ENCODE measurements around the gene FLOT1. TPM values are rescaled to one million over a fixed set of nuclear protein-coding genes. Genes with fewer than 3 reads are reported as not detected.

FLOT1 gene
- total and polyA plus RNA-seq, 9 of the 15 experiments (the other 6 are each of a cell fraction or from before 2014, with no cell fraction given) = 11.7 to 149 (median 118) TPM

DNA sequence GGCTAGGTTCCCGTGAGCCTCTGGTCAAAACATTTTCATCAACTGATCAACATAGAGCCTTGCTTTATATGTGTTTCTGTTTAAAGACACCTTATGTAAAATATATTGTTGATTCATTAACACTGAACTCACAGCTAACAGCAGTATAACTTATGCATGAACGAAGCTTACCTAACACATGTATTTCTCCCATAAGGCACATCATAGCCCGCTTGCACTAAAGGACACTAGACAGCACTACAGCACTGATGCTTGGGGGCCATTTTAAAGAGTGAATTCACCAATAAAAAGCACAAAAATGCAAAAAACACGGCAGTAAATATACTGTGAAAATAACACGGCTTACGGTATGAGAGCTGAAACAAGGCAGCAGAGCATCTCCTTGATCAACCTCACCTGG is 4.0 kb downstream of the FLOT1 start:
- in situ Hi-C loops (cut with MboI) = no loop called here
- Histone ChIP-seq H3K4me1 (replicated peaks in 1 of 2; ENCODE audit: control insufficient read depth in 2 of 2, insufficient read depth in 2 of 2, low read length in 2 of 2) (peaks cover 34 to 35% of the 10 kb centered on the region in 2 experiments), H3K9me3 (replicated peaks; ENCODE audit: control insufficient read depth, insufficient read depth, low read depth, low read length) (no peaks in the 10 kb centered on the region), H4K20me1 (replicated peaks; ENCODE audit: control insufficient read depth, insufficient read depth, low read length) (peaks cover 4% of the 10 kb centered on the region; the same call in 1 of the 2 replicates), H2AFZ (ENCODE audit: low read depth, low read length) (no peak overlapping the region), H3K27me3 (ENCODE audit: control insufficient read depth in 2 of 2, insufficient read depth in 2 of 2, low read length in 2 of 2) (no peaks in the 10 kb centered on the region), H3K4me2 (ENCODE audit: insufficient read depth, low read length) (no peak overlapping the region), H3K36me3 (ENCODE audit: control insufficient read depth, insufficient read depth, low read length) (peaks cover 71% of the 10 kb centered on the region), H3K79me2 (ENCODE audit: control insufficient read depth, insufficient read depth, low read length) (peaks cover 58% of the 10 kb centered on the region), H3K9me1 (ENCODE audit: control insufficient read depth, insufficient read depth, low read length) (peaks cover 5% of the 10 kb centered on the region), H3K4me3 (no peak overlapping the region), H3K27ac (ENCODE audit: extremely low read depth, low read depth, low read length) (no peak overlapping the region), H3K9ac (ENCODE audit: insufficient read depth in 1 of 2, low read depth in 2 of 2, low read length in 2 of 2) (no peak overlapping the region)
- ChIA-PET POLR2A (interaction anchor here (0.6 to 5.0 kb wide), 9 partner anchors 8 to 106 kb away, joined by 3 to 27 read pairs (median 4); partner anchors contain the start of gene MDC1), CTCF (ENCODE audit: low intra/inter-chr PET ratio) (no interaction called here)
- WGBS (ENCODE audit: insufficient coverage, low coverage, missing lambda C conversion rate) = 89% methylated on average over 6 of the region's 6 CpGs
- no peak for TF ChIP-seq EHMT2 (IDR thresholded peaks at IDR 0.05)
- no peak for TF ChIP-seq RBM22 (IDR thresholded peaks at IDR 0.05; ENCODE audit: low read depth, low read length, poor library complexity, severe bottlenecking)
- no peak for TF ChIP-seq RCOR1 (IDR thresholded peaks at IDR 0.05; ENCODE audit: borderline replicate concordance in 1 of 2, low read depth in 2 of 2, low read length in 2 of 2)
- no TSS peak for BruUV-seq (replicated peaks)
- ATAC-seq = no peak
- FAIRE-seq = no peak
- intact Hi-C loops (cut with micrococcal nuclease) = no loop called here
- no peak for DNase-seq (ENCODE audit: extremely low read depth in 1 of 4, low spot score in 3 of 4)

- Histone ChIP-seq H3K27me3 (ENCODE audit: control insufficient read depth in 2 of 2, insufficient read depth in 2 of 2, low read length in 2 of 2) (no peaks in the 10 kb centered on the region), H3K4me1 (replicated peaks in 1 of 2; ENCODE audit: control insufficient read depth in 2 of 2, insufficient read depth in 2 of 2, low read length in 2 of 2) (peaks cover 12 to 23% of the 10 kb centered on the region in 2 experiments), H3K36me3 (ENCODE audit: control insufficient read depth, insufficient read depth, low read length) (peaks cover 84% of the 10 kb centered on the region), H3K4me2 (ENCODE audit: insufficient read depth, low read length) (no peak overlapping the region), H4K20me1 (replicated peaks; ENCODE audit: control insufficient read depth, insufficient read depth, low read length) (0 out of 2 replicates have a peak, but pooled peaks cover under 1% of the 10 kb centered on the region), H3K9me1 (ENCODE audit: control insufficient read depth, insufficient read depth, low read length) (peaks cover 5% of the 10 kb centered on the region), H3K4me3 (no peak overlapping the region), H3K9me3 (replicated peaks; ENCODE audit: control insufficient read depth, insufficient read depth, low read depth, low read length) (no peaks in the 10 kb centered on the region), H3K27ac (ENCODE audit: extremely low read depth, low read depth, low read length) (no peak overlapping the region), H3K9ac (ENCODE audit: insufficient read depth in 1 of 2, low read depth in 2 of 2, low read length in 2 of 2) (no peak overlapping the region), H2AFZ (ENCODE audit: low read depth, low read length) (no peak overlapping the region), H3K79me2 (ENCODE audit: control insufficient read depth, insufficient read depth, low read length) (peaks cover 32% of the 10 kb centered on the region)
- ChIA-PET POLR2A (interaction anchor here (0.9 to 5.0 kb wide), 2 partner anchors 10 to 77 kb away, joined by 3 to 27 read pairs; no protein-coding TSS in a partner anchor), CTCF (ENCODE audit: low intra/inter-chr PET ratio) (no interaction called here)
- BruUV-seq (replicated peaks) = no TSS peak
- no peak for ATAC-seq
- no peak for FAIRE-seq
- TF ChIP-seq STAT5A (IDR thresholded peaks at IDR 0.05; ENCODE audit: borderline replicate concordance, low read length) (no peak), HNRNPUL1 (IDR thresholded peaks at IDR 0.05; ENCODE audit: low read length) (no peak), IRF1 (CRISPR knock-in tag; IDR thresholded peaks at IDR 0.05; ENCODE audit: borderline replicate concordance) (no peak), ZNF76 (CRISPR knock-in tag; IDR thresholded peaks at IDR 0.05; ENCODE audit: borderline replicate concordance) (no peak), ZFP91 (CRISPR knock-in tag; IDR thresholded peaks at IDR 0.05) (no peak), MAFG (tag; conservative IDR thresholded peaks at IDR 0.05) (no peak), ZC3H11A (IDR thresholded peaks at IDR 0.05; ENCODE audit: low read depth, low read length) (no peak)
- intact Hi-C loops (cut with micrococcal nuclease) (no loop called here), in situ Hi-C loops (cut with MboI) (no loop called here)
- no peak for DNase-seq (ENCODE audit: extremely low read depth in 1 of 4, low spot score in 3 of 4)
- 92% methylated on average over 8 of the region's 8 CpGs for WGBS (ENCODE audit: insufficient coverage, low coverage, missing lambda C conversion rate)
These were observed 6.7 kb downstream of the FLOT1 start for GRCh38 chr6:30735668-30736314.
